ENCODE measurements around the gene ITGA8.

ITGA8 gene

GRCh38 chr10:15723803-15724202, 4.1 kb upstream of the ITGA8 start:
- Histone ChIP-seq H3K4me3 (no peak overlapping the region), H3K27ac (peak overlapping the region; percentile 68 to 78)

GRCh38 chr10:15720635-15721287, 1.0 kb upstream of the ITGA8 start:
- Histone ChIP-seq H3K27ac (peak overlapping the region in 1 of 2 donors; percentile 94), H3K4me3 (no peak overlapping the region)
- TF ChIP-seq CTCF (IDR thresholded peaks at IDR 0.05): no peak
- no peak for DNase-seq (ENCODE audit: low spot score)

More at GRCh38 chr10:15723803-15724202, 4.1 kb upstream of the ITGA8 start:
- no peak for TF ChIP-seq CTCF (IDR thresholded peaks at IDR 0.05)
- DNase-seq (ENCODE audit: low spot score): no peak

GRCh38 chr10:15719049-15719898, 448 bp downstream of the ITGA8 start:
- DNase-seq (ENCODE audit: low spot score): peak; percentile 74
- Histone ChIP-seq H3K27ac (peak overlapping the region; percentile 94 to 95), H3K4me3 (peak overlapping the region; percentile 86)
- TF ChIP-seq CTCF (IDR thresholded peaks at IDR 0.05): no peak

GRCh38 chr10:15718694-15719048, 1.1 kb downstream of the ITGA8 start:
- H3K27ac ChIP-seq: peak overlapping the region; percentile 94 to 95
- no peak for DNase-seq (ENCODE audit: low spot score)
- peak overlapping the region; percentile 86 for H3K4me3 ChIP-seq
- TF ChIP-seq CTCF (IDR thresholded peaks at IDR 0.05): no peak

- H3K27ac ChIP-seq: peak overlapping the region; percentile 77 to 94
- no peak for DNase-seq (ENCODE audit: low spot score)
These were observed 4.0 kb downstream of the ITGA8 start for GRCh38 chr10:15715619-15716227.

GRCh38 chr10:15714847-15715246, 4.9 kb downstream of the ITGA8 start:
- TF ChIP-seq CTCF (IDR thresholded peaks at IDR 0.05): no peak
- Histone ChIP-seq H3K27ac (peak overlapping the region; percentile 77 to 94), H3K4me3 (peak overlapping the region; percentile 86)

More at GRCh38 chr10:15715619-15716227, 4.0 kb downstream of the ITGA8 start:
- TF ChIP-seq CTCF (IDR thresholded peaks at IDR 0.05): peak; percentile 34
- peak overlapping the region; percentile 86 for H3K4me3 ChIP-seq

More at GRCh38 chr10:15714847-15715246, 4.9 kb downstream of the ITGA8 start:
- DNase-seq (ENCODE audit: low spot score): no peak

Measured in coronary artery (tissue), 2 donors.